Adrenal gland (tissue), 12 donors: ENCODE measurements around the gene CSF2. TPM values are rescaled to one million over a fixed set of nuclear protein-coding genes. Genes with fewer than 3 reads are reported as not detected.

Source experiments
- DNase-seq, 7 donors: peaks; one replicate each; pipeline ENCODE4 v3.0.0-alpha.2; 2019 to 2020
- H3K27ac ChIP-seq, 5 donors: fragments of 200-600 bp; sonication (generic) in 4 of 5; 1 replicate in 3 of 5; 2 replicates in 2 of 5; pipeline versions ENCODE4 v1.5.1 to v1.8.0; 2016 to 2020; ENCODE audit warnings: mild to moderate bottlenecking in 1 of 5
- H3K27me3 ChIP-seq: fragments of 200-600 bp; 2 replicates; pipeline ENCODE4 v1.8.0; 2021
- H3K36me3 ChIP-seq, 2 donors: fragments of 200-600 bp; replicated peaks in 1 of 2; 1 replicate in 1 of 2; 2 replicates in 1 of 2; pipeline versions ENCODE4 v1.5.1 to v1.8.0; 2018 to 2022
- H3K4me1 ChIP-seq, 2 donors: fragments of 200-600 bp; replicated peaks in 1 of 2; 1 replicate in 1 of 2; 2 replicates in 1 of 2; pipeline versions ENCODE4 v1.5.1 to v1.8.0; 2018 to 2021
- H3K4me3 ChIP-seq, 4 donors: fragments of 200-600 bp; sonication (generic) in 3 of 4; one replicate each; pipeline ENCODE4 v1.5.1; 2016 to 2018
- H3K9me3 ChIP-seq, 3 donors: fragments of 200-600 bp; sonication (generic) in 1 of 3; replicated peaks in 1 of 3; 1 replicate in 2 of 3; 2 replicates in 1 of 3; pipeline versions ENCODE4 v1.5.1 to v1.8.0; 2016 to 2021
- POLR2A ChIP-seq, 2 donors: fragments of 450-650 bp; IDR thresholded peaks; one replicate each; pipeline ENCODE4 v1.6.1; 2017; ENCODE audit warnings: antibody characterized with exemption in 2 of 2, mild to moderate bottlenecking in 2 of 2, moderate library complexity in 1 of 2
- WGBS, 4 donors: extraction: QIAGEN DNeasy Blood & Tissue Kit in 2 of 4; methylation state at CpG; one replicate each; pipeline versions ENCODE4 v1.1.5 to v1.1.7; 2013 to 2017; 5-methylcytosine and 5-hydroxymethylcytosine counted together
- intact Hi-C, 2 donors: fragments of 100-400 bp; cut with DNase I; formaldehyde crosslinking; loops; one replicate each; pipeline versions ENCODE4 v1.14.1 to v1.15.0; 2022 to 2023
- polyA plus RNA-seq, 3 donors: library from polyadenylated mRNA; stranded (reverse); fragments of 200-250 nt in 2 of 3; fragments of 350-450 nt in 1 of 3; fragmentation: Illumina TruSeq in 1 of 3; extraction: RNeasy Lipid Tissue Mini Kit (QIAGEN cat#74804) in 1 of 3; gene quantifications; one replicate each; pipeline ENCODE4 v1.2.3, GENCODE V29; 2013 to 2014
- total RNA-seq, 9 donors: library from RNA; depleted of rRNA in 4 of 9; stranded (reverse); fragments of >200 nt in 4 of 9; fragments of 120-200 nt in 1 of 9; fragmentation: NEBNext Ultra II Directional in 1 of 9; extraction: Animal tissue kit (Norgen Biotek cat#: 25700) in 1 of 9; gene quantifications; one replicate each; pipeline versions ENCODE4 v1.1.0 to v1.2.4, GENCODE V29; 2013 to 2023
- TF ChIP-seq, protein P1 (sequence below), 6 experiments: fragments of 450-650 bp in 4 of 6; fragments of 200-600 bp in 2 of 6; sonication (generic) in 1 of 6; IDR thresholded peaks; 1 replicate in 5 of 6; 2 replicates in 1 of 6; pipeline versions ENCODE4 v1.5.1 to v1.8.0; 2016 to 2021; ENCODE audit warnings: antibody characterized with exemption in 6 of 6, mild to moderate bottlenecking in 2 of 6, moderate library complexity in 1 of 6
- donor health status: healthy with polysubstance abuse.
- donor health status: Bipolar disorder and iron deficiency.
- donor health status: DM: yes; HTN: yes; CAD: no.
- donor health status: DM: no; HTN: no; CAD: no.
- donor health status: DM: no; HTN: no; CAD: no.
- donor health status: DM: yes; HTN: yes; CAD: no.

CSF2 gene
- total and polyA plus RNA-seq, 12 donors, result 0.31 TPM; not detected in 11

DNA sequence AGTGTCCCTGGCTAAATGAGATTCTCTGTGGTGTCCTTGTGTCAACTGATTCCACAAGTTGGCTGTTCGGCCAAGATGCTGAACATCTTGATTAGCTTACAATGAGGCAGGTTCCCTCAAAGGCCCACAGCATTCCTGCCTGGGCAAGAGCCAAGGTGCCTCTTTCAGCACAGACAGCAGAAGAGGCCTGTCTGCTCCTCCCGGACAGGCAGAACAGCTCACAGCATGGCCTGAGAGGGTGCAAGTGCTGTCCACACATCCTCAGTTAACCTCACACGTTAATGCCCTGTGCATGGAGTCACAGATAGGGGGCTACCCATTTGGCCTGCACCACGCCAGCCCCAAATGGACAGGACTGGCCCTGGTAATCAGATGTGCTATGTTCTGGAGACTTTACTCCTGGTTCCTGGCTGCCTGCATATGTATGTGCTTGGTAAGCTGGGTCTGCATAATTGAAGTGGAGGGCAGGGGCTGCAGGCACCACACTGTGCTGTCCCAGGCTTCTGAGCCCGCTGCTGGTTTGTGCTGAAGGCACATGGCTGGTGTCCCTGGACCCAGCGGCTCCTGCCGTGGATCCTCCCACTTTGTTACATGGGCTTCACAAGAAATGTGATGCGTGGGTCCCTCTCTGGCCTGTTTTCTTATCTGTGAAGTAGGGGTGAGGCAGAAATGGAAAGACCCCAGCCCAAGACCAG lies 8.9 kb downstream of the CSF2 start:
- no peak for DNase-seq
- Histone ChIP-seq H3K9me3 (no peaks in the 10 kb centered on the region), H3K27me3 (no peaks in the 10 kb centered on the region), H3K36me3 (no peaks in the 10 kb centered on the region), H3K4me1 (no peaks in the 10 kb centered on the region), H3K27ac (no peak overlapping the region), H3K4me3 (no peak overlapping the region)
- WGBS, 4 donors, result 84 to 98% (median 92%) methylated on average over 7 to 8 of the region's 8 CpGs
- intact Hi-C loops, result no loop called here
- TF ChIP-seq POLR2A (IDR thresholded peaks at IDR 0.05), result no peak
- TF ChIP-seq, protein P1, sequence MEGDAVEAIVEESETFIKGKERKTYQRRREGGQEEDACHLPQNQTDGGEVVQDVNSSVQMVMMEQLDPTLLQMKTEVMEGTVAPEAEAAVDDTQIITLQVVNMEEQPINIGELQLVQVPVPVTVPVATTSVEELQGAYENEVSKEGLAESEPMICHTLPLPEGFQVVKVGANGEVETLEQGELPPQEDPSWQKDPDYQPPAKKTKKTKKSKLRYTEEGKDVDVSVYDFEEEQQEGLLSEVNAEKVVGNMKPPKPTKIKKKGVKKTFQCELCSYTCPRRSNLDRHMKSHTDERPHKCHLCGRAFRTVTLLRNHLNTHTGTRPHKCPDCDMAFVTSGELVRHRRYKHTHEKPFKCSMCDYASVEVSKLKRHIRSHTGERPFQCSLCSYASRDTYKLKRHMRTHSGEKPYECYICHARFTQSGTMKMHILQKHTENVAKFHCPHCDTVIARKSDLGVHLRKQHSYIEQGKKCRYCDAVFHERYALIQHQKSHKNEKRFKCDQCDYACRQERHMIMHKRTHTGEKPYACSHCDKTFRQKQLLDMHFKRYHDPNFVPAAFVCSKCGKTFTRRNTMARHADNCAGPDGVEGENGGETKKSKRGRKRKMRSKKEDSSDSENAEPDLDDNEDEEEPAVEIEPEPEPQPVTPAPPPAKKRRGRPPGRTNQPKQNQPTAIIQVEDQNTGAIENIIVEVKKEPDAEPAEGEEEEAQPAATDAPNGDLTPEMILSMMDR (IDR thresholded peaks at IDR 0.05), result no peak

DNA sequence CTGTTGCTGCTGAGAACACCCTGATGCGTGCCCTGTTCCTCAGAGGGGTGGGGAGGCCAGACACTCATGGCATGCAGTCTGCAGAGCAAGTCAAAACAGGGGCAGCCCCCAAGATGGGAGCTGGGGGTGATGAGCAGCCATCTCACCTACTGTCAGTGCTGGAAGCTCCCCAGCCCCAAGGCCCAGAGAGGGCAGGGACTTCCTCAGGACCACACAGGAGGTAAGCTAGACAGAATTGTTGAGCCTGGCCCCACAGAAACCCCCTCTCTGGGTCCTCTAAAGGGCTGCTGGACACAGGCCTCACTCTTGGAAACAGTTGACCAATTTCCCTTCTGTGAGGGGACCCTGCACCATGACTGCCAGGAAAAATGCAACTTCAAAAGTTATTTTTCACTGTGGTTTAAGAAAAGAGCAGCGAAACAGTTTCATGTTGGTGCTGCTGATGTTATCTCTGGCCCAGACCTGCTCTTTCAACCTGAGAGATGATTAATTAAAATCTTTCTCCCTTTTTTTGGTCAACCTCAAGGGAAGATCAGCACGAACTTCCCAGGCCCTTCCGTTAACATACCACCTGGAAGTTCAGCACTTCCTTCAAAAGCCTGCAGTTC lies 9.6 kb downstream of the CSF2 start:
- Histone ChIP-seq H3K4me3 (no peak overlapping the region), H3K27me3 (no peaks in the 10 kb centered on the region), H3K36me3 (no peaks in the 10 kb centered on the region), H3K4me1 (no peaks in the 10 kb centered on the region), H3K9me3 (no peaks in the 10 kb centered on the region), H3K27ac (no peak overlapping the region)
- TF ChIP-seq, protein P1 (IDR thresholded peaks at IDR 0.05), result no peak
- no peak for TF ChIP-seq POLR2A (IDR thresholded peaks at IDR 0.05)
- DNase-seq, result no peak
- 81 to 91% (median 85%) methylated on average over 3 to 4 of the region's 4 CpGs for WGBS, 4 donors
- intact Hi-C loops, result no loop called here

DNA sequence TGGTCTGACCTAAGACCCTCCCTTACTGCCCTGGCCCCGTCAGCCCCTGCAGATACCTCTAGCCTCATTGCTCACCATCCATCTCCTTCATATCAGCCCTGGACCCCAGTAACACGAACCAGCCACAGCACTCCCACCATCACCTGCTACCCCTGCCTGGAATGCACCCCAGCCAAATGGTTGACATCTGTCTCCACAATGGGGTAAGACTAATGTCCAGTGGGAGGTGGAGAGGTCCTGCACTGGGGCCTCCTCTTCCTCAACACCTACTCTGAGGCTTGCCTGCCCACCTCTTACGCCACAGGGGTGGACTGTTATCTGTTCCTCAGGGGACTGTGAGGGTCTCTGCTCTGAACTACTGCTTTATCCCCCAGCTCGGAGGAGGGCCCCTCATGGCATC lies 12.1 kb downstream of the CSF2 start:
- no peak overlapping the region for H3K27ac ChIP-seq
- no peak for TF ChIP-seq POLR2A (IDR thresholded peaks at IDR 0.05)
- intact Hi-C loops, result no loop called here
- no peak for DNase-seq
- 70 to 87% (median 80%) methylated on average over 4 of the region's 4 CpGs for WGBS, 4 donors
- H3K27me3 ChIP-seq, result no peaks in the 10 kb centered on the region
- H3K4me1 ChIP-seq, result no peaks in the 10 kb centered on the region
- H3K36me3 ChIP-seq, result no peaks in the 10 kb centered on the region
- H3K4me3 ChIP-seq, result no peak overlapping the region
- H3K9me3 ChIP-seq, result no peaks in the 10 kb centered on the region

DNA sequence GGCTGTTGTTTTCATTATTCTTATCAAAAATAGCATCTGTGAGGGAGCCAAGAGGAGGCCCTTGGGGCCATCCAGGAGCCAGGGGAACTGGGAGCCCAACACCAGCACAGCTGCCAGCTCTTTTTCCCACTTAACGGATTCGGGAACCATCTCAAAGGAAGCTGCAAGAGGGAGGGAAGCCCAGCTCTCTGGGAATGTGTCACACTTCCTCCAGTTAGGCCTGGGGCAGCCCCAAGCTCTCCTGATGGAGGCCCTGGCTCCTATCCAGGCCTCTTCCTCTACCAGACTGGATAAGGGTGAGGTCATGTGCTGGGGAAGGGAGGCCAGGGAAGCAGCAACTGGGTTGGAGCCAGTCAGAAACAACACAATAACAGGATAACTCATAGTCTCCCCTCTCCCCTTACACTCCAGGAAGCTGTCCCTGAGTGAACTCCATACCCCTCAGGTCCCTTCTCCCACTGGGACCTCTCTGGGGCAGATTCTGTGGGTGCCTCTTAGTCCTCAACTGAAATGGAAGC lies 12.7 kb downstream of the CSF2 start:
- intact Hi-C loops, result no loop called here
- WGBS, 4 donors, result 40 to 60% (median 53%) methylated on average over 2 of the region's 2 CpGs
- peak; percentile 49 to 84 (median 68) for DNase-seq
- H3K4me1 ChIP-seq, result no peaks in the 10 kb centered on the region
- H3K27me3 ChIP-seq, result no peaks in the 10 kb centered on the region
- H3K27ac ChIP-seq, result no peak overlapping the region
- H3K36me3 ChIP-seq, result no peaks in the 10 kb centered on the region
- H3K4me3 ChIP-seq, result no peak overlapping the region
- no peaks in the 10 kb centered on the region for H3K9me3 ChIP-seq
- no peak for TF ChIP-seq POLR2A (IDR thresholded peaks at IDR 0.05)
- TF ChIP-seq, protein P1 (IDR thresholded peaks at IDR 0.05), result no peak
